HG03135 (cell line): ENCODE data around the gene TAL1.
"Not testable (repeated sequence)": the region's sequence is repeated elsewhere in the genome, so short reads cannot be mapped to it uniquely, and the experiment has no call there.

Experiments
- ATAC-seq: cut with Tn5 transposase; IDR thresholded peaks from one replicate; pipeline ENCODE4 v1.9.1; 2021; ENCODE audit warnings: mild to moderate bottlenecking, moderate library complexity; ENCODE audit not compliant: unreplicated experiment

TAL1 gene

DNA sequence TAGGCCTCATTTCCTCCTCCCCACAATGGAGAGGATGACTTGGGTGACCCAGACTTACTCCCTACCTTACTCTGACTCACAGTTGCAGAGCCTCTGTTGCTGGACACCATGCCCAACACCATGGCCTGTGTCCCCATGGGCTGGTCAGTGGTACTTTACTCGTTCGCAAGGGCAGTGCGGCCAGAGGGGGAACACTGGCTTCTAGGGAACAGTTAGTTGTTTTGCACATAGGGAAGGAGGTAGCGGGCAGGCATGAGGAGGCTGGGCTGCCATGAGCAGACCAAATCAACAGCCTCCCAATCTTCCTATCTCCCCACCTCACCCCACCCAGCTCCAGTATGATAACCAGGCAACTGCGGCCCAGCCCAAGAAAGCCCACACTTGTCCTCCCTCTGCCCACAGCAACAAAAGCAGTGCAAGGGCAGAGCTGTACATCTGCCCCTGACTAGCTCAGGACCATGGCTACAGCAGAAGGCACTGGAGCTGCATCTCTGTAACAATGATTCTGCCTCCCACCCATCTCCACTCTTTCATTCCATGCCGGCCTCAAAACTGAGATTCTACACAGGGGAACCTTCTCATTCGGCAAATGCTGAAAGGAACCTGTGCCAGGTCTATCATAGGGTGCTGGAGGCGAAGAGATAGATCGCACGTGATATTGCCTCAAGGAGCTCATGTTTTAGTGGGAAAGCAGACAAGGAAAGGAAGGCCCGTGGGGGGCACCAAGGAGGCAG, 18.6 kb downstream of the TAL1 start:
- no peak for ATAC-seq

DNA sequence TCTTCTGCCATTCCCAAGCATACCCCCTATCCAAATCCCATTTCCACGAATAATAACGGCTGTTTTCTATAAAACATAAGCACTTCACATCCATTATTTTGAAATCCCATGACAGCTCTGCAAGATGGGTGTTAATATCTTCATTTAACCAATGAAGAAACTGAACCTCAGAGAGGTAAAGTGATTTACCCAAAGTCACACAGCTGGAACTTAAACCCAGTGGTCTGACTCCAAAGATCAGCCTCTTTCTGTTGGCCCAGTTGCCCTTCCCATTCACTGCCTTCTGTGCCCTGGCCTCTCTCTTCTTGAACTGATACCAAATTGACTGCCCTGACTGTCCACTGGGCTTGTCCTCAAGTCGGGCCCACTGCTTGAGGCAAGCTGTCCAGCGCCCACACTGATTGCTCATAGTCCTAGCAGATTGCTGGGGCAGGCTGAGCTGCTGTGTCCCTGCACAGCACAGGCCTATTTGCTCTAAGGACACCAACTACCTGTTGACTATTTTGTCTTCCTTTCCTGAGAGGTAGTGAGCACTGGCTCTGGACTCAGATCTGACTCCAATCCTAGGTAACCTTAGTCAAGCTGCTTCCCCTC, 19.3 kb downstream of the TAL1 start:
- no peak for ATAC-seq

DNA sequence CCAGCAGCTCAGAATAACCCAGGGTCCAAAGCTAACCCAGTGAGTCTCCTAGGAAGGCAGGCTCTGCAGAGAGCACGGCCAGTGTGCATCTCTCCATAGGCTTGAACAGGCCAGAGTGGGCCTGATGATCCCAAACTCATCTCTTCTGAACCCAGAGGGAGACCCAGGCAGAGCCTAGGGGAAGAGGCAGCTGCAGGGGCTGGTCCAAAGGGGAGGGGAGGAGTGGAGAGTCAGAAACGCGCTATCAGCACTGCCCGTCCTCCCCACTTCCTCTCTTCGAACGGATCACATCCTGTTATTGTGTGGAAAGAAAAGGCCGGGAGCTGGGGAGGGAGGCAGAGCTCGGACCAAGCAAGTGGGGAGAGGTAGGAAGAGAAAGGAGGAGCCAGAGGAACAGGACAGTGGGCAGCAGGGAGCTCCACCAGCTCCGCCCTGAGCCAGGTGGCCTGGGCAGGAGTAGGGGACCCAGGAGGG, 20.2 kb downstream of the TAL1 start:
- ATAC-seq = no peak

DNA sequence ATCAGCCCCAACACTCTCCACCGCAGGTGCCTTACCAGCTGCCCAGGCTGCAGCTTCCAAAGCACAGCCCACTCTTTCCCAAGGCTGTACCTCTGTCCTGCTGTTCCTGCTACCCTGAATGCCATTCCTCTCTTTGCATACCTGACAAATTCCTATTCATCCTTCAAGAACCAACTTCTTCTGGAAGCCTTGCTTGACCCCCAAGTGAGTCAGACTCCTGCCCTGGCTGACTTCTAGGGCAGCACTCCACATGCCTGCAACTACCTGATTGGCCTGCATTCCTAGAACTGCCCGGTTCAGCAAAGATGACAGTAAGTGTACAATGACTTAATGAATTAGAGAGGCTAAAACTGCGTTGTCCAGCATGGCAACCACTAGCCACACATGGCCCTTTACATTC, 21.4 kb downstream of the TAL1 start:
- ATAC-seq = no peak

DNA sequence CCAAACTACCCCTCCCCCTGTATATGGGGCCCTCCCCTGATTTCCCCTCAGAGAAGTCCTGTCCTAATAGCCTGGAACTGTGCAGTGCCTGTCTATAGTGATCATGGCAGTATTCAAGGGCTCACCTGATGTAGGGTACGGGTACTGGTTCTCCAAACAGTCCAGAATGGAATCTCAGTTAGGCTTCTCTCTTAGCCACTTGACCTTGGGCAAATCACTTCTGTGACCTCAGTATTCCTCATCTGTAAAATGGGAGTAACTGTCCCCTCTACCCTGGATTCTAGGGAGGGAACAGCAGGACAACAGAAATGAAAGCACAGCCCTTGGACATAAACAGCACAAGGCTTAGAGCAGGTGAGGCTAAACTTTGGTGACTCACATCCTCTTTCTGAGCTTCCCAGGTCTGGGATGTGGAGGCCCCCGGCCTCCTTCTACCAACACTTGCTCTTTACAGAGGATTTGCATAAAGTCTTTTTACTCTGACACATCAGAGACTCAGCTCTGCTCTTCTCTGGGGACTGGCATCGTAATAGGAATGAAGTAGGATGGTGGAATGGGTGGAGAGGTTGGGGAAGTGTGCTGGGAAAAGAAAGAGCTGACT, 22.2 kb downstream of the TAL1 start:
- ATAC-seq = no peak

DNA sequence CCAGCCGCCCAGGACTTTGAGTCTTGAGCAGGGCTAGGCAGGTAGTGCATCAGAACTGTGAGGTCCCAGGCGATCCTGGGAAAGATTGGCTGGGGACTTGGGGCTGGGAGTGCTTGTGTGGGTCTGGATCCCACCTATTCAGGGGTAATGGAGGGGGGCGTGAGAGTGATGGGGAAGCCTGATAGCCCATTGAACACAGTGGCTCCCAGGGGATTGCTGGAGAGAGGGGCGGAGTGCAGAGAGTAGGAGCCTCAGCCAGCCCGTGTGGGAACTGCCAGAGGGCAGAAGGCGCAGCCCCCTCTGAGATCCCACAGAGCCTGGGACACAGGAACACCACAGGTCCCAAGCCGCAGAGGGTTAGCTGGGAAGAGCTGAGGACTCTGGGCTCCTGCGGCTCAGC, 22.9 kb downstream of the TAL1 start:
- ATAC-seq = no peak

DNA sequence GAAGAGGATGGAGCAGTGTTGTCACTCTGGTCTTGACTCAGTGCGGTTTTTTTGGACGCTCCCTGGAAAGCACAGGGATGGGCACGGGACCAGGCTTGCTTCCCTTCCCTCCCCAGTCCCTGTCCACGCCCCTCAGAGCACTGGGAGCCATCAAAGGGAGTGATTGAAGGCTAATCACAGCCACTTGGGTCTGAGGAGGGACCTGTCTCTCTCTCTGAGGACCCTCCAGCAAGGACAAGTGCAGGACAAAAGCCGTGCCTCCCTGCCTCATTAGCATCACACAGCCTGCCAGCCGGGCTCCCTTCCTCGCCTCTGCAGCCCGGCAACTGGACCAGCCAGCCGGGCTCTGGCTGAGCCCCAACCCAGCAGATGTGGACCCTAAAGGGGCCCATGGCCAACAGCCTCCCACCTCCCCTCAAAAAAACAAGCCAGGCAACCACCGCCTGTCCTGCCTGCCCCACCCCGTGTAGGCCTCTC, 23.6 kb downstream of the TAL1 start:
- no peak for ATAC-seq

DNA sequence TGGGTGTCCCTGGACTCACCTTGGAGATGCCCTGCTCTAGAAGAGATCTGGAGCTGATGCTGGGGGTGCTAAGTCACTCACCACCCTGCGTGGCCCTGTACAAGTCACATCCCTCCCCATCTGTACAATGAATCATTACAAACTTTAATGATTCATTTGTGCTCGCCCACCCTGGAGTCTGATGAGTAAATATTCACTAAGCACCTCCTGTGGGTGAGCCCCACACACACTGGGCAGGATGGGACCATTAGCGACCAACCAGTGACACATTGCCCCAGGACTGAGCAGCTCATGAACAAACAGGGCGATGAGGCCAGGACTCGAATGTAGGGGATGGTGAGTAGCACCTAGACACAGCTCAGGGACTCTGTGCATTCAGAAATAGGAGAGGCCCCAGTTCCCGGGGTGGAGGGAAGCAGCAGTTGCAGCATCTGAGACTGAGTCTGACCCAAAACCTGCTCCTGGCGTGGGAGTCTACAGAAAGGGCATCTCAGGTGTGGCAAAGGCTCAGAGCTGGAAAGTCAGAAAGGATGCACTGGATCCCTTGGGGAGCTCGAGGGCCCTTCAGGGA, 24.1 kb downstream of the TAL1 start:
- ATAC-seq = no peak

DNA sequence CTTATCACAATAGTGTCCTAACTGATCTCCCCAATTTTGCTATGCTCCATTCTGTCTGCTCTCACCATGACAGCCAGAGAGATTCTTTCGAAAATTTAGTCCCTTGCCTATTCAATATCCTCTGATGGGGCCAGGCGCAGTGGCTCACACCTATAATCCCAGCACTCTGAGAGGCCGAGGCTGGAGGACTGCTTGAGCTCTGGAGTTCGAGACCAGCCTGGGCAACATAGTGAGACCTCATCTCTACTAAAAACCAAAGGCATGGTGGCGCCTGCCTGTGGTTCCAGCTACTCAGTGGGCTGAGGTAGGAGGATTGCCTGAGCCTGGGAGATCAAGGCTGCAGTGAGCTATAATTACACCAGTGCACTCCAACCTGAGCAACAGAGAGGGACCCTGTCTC, 26.1 kb downstream of the TAL1 start:
- ATAC-seq = no peak

DNA sequence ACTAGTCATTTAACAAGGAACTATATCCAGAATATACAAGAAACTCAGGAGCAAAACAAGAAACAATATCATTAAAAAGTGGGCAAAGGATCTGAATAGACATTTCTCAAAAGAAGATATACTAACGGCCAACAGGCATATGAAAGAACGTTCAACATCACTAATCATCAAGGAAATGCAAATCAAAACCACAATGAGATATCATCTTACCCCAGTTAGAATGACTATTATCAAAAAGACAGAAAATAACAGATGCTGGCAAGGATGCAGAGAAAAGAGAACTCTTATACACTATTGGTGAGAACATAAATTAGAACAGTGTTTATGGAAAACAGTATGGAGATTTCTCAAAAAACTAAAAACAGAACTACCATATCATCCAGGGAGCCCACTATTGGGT, 28.5 kb downstream of the TAL1 start:
- not testable (repeated sequence) for ATAC-seq

DNA sequence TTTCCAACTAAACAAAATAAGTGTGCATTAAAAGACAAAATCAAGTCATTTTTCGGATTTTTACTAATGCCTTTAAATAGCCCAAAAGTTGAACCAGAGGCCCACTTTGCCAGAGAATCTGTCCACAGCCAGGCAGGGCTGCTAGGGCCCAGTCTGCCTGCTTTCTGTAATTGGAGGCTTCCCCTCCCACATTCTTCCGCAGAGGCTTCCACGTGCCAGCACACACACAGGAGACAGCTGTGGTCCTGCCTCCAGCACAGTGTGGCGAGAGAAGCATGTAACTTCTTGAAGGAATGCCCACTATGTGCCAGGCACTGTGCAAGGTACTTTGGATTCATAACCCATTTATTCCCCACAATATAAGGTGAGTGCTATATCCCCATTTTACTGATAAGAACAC, 30.8 kb downstream of the TAL1 start:
- ATAC-seq = no peak

DNA sequence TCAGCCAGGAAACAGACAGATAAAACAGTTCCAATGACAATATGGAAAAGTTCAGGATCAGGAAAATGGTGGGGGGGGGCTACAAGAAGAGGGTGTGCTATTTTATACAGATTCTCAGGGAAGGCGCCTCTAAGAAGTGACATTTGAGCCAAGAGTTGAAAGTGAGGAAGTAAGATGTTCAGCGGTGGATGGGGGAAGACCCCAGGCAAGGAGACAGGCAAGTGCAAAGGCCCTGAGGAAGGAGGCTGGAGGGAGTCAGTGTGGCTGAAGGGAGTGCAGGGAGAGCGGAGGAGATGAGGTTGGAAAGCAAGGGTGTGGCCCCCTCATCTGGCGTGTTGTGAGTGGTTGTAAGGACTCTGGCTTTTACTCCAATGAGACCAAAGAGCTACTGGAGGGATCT, 33.8 kb downstream of the TAL1 start:
- ATAC-seq = no peak

DNA sequence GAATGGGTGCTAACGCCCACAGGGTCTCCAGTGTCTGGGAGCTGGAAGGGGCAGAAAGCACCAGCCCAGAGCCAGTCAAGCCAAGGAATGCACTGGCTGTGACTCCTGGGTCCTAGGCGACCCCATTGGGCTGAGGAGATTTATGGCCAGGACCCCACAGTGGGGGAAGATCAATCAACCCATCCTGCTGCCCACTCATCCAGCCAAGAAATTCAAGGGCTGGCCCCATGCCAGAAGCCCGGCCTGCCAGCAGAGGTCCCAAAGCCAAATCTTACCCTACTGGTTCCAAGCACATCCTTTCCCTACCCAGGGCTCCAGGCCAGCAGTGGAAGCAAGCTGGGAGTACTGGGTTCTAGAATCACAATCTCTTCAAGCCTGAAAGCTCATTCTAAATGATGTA, 35.4 kb downstream of the TAL1 start:
- ATAC-seq = no peak

DNA sequence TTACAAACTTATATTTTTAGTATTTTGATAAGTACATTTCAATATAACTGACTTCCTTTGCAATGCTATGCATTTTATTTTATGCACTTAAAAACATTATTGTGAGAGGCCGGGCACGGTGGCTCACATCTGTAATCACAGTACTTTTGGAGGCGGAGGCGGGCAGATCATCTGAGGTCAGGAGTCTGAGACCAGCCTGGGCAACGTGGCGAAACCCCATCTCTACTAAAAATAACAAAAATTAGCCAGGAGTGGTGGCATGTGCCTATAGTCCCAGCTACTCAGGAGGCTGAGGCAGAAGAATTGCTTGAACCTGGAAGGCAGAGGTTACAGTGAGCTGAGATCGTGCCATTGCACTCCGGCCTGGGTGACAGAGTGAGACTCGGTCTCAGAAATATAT, 36.0 kb downstream of the TAL1 start:
- not testable (repeated sequence) for ATAC-seq

DNA sequence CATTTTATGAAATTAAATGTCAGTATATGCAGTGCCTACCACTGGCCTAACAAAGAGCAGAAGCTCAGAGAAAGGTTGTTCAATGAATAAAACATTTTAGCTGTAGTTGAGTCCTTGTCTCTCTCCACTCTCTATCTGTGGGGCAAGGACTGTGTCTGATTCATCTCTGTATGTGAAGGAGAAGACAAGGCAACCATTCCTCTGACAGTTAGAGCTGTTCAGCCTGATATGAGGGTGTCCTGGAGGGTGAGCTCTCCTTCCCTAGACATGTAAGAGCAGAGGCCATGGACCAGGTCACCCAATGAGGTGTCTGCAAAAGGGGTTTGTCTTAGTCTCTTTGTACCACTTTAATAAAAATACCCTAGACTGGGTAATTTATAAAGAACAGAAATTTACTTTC, 37.7 kb downstream of the TAL1 start:
- no peak for ATAC-seq

DNA sequence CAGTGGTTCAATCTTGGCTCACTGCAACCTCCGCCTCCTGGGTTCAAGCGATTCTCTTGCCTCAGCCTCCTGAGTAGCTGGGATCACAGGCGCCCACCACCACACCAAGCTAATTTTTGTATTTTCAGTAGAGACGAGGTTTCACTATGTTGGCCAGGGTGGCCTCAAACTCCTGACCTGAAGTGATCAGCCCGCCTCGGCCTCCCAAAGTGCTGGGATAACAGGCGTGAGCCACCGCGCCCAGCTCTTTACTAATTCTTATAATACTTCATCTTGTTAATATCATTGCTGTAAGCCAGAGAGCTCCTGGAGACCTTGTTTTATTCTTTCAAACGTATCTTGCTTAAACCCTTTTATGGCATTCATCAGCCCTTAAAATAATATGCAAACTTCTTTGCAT, 38.5 kb downstream of the TAL1 start:
- ATAC-seq = not testable (repeated sequence)

DNA sequence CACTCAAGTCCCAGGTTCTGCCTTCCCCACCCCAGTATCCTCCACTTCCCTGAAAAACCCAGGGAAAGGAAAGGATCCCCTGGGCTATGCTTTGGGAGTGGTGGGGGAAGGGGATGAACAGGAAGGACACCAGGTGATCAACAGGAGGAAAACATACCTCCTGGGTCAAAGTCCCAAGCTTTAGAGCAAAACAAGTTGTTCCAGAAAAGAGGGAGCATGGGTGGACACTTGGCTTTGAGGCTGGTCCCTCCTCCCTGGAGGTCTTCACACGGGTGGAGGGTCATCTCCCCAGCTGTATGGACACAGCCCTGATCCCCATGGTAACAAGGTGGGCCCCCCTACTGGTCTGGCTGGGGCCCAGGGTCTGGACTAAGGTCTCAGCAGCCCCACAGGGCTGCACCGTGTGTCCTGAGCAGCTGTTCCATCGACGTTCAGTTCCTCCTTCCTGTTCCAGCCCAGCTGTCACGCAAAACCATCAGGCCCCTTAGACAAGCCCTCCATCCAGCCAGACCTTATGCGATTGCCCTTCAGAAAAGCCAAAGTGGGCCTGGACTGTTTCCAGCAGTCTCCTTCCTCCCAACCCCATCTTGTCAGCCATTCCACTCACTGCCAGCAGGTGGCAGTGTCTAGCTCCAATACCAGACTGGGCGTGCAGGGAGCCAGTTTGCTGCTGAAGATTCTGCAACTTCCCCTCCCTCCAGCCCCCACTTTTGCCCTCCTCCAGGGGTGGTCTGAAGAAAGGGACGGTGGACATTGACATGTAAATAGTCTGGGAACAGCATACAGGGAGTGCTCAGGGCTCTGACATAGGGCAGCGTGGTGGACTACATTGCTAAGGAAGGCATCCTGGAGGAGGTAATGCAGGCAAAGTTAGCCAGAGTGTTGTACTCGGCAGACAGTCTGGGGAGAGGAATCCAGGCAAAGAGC, 39.3 kb downstream of the TAL1 start:
- ATAC-seq = peak; percentile 64

DNA sequence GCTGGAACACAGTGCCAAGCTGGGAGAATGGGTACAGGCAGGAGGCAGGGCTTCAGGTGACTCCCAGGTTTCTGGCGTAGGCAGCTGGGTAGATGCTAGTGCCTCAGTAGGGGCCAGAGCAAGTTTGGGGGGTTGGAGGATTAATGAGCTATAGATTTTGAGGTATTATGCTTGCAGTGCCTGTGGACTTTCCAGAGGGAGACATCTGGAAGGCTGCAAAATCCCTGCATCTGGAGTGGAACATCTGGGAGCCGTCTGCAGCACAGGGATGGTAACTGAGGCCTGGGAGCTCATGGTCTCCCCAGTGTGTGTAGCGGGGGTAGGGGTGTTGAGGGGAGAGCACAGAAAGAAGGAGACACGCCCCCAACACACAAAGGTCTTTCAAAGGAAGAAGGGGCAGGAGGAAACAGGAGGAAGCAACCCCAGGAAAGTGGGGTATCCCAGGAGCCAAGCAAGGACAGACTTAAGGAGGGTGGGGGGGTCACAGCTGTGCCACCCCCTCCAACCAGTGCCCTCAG, 40.0 kb downstream of the TAL1 start:
- ATAC-seq = no peak

DNA sequence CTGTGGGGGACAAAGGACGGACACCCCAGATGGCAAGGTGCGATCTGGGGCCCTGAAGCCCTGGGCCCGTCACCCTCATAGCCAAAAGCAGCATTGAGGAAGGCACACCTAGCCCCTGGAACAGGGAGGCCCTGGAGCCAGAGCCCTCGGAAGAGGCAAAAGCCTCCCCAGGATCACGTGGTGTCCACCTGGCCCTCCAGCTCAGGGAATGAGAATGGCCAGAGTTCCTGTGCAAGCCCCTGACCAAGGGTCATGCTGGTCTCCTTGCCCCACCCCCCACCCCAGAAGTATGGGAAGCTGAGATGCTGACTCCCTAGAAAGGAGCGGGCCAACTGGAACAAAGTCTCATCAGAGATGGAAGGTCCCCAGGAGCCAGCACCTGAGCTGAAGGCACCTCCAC, 41.2 kb downstream of the TAL1 start:
- ATAC-seq = no peak

DNA sequence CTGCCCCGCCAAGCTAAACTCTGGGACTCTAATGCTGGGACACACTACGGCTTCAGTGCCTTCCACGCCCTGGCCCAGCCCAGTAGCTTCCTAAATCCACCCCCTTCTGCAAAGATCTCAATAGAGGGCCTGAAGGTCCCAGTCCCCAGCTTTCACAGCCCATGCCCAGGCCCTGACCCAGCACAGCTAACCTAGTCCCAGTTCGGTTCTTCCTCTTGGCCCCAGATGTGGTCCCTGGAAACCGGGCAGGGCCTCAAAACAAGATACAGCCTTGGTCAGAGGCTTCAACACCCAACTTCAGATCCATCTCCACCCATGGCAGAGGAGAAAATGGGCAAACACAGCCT, 41.5 kb downstream of the TAL1 start:
- ATAC-seq = no peak
